EL (cell line): ENCODE data around the gene CYP24A1.

Experiments
- DNase-seq: peaks from one replicate; pipeline ENCODE4 v3.0.0-alpha.2; 2016

Gene CYP24A1

GRCh38 chr20:54172856-54173652, 732 bp downstream of the CYP24A1 start:
- no peak for DNase-seq

- no peak for DNase-seq
These were observed 1.3 kb downstream of the CYP24A1 start for GRCh38 chr20:54172532-54172855.

GRCh38 chr20:54170963-54171362, 2.8 kb downstream of the CYP24A1 start:
- no peak for DNase-seq

GRCh38 chr20:54170026-54170471, 3.7 kb downstream of the CYP24A1 start:
- DNase-seq: no peak

GRCh38 chr20:54168961-54169862, 4.6 kb downstream of the CYP24A1 start:
- no peak for DNase-seq

- DNase-seq: no peak
These were observed 5.6 kb downstream of the CYP24A1 start for GRCh38 chr20:54167909-54168872.

GRCh38 chr20:54166987-54167662, 6.7 kb downstream of the CYP24A1 start:
- DNase-seq: no peak

- no peak for DNase-seq
These were observed 8.0 kb downstream of the CYP24A1 start for GRCh38 chr20:54165803-54166202.

- no peak for DNase-seq
These were observed 8.8 kb downstream of the CYP24A1 start for GRCh38 chr20:54165014-54165413.

- DNase-seq: no peak
These were observed 10.4 kb downstream of the CYP24A1 start for GRCh38 chr20:54163402-54163801.

- no peak for DNase-seq
These were observed 11.3 kb downstream of the CYP24A1 start for GRCh38 chr20:54162378-54163009.

- no peak for DNase-seq
These were observed 12.0 kb downstream of the CYP24A1 start for GRCh38 chr20:54161821-54162149.

GRCh38 chr20:54161008-54161820, 12.6 kb downstream of the CYP24A1 start:
- no peak for DNase-seq

- DNase-seq: no peak
These were observed 13.4 kb downstream of the CYP24A1 start for GRCh38 chr20:54160065-54161007.

- no peak for DNase-seq
These were observed 14.8 kb downstream of the CYP24A1 start for GRCh38 chr20:54158856-54159418.

- no peak for DNase-seq
These were observed 15.6 kb downstream of the CYP24A1 start for GRCh38 chr20:54158226-54158625.

GRCh38 chr20:54156981-54157835, 16.6 kb downstream of the CYP24A1 start:
- DNase-seq: no peak

GRCh38 chr20:54156522-54156921, 17.3 kb downstream of the CYP24A1 start:
- DNase-seq: no peak
